AG04449 (cell line): ENCODE measurements around the gene PLN.

Experiments
- CTCF ChIA-PET: fragments of 350-600 bp; formaldehyde crosslinking; extraction: SDS; loops from one replicate; lab custom pipeline; 2021; ENCODE audit warnings: antibody characterized with exemption; lab: Yijun Ruan, JAX
- POLR2A ChIA-PET: fragments of 400-600, 350-600 bp; formaldehyde crosslinking; extraction: SDS; loops from one replicate; lab custom pipeline; 2020; ENCODE audit warnings: antibody characterized with exemption, inconsistent platforms; lab: Yijun Ruan, JAX
- DNase-seq: peaks from one replicate; pipeline ENCODE4 v3.0.0-alpha.2; 2010; ENCODE audit warnings: low read depth, low spot score
- H3K4me3 ChIP-seq: 2 replicates; pipeline ENCODE4 v1.5.1; 2011; ENCODE audit warnings: low read depth, mild to moderate bottlenecking, control low read depth, low read length
- TF ChIP-seq, protein P1 (sequence below): IDR thresholded peaks from one replicate; pipeline ENCODE4 v1.5.1; 2011; ENCODE audit warnings: mild to moderate bottlenecking, moderate library complexity, low read length, control low read depth, inconsistent platforms; ENCODE audit not compliant: insufficient read depth; ENCODE audit errors: missing control alignments

Gene PLN

DNA sequence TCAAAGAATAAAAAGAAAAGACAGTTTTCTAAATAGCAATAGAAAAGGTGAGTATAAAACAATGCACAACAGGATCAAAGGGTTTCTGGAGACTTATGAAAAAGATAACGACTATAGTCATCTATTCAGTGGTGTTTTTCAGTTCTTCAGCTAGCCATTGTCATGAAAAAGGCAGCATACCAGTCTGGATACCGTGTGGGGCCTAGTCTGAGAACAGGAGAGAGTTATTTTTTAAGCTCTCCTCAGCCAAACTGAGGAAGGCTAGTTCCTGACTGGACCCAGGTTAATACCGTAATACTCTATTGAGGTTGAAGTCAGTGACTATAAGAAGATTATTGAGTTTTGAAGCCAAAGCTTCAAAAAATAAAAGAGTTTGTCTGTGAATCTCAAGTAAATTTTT lies 49.5 kb downstream of the PLN start:
- POLR2A ChIA-PET = no interaction called here
- no peak for DNase-seq
- no peak overlapping the region for H3K4me3 ChIP-seq
- TF ChIP-seq, protein P1, sequence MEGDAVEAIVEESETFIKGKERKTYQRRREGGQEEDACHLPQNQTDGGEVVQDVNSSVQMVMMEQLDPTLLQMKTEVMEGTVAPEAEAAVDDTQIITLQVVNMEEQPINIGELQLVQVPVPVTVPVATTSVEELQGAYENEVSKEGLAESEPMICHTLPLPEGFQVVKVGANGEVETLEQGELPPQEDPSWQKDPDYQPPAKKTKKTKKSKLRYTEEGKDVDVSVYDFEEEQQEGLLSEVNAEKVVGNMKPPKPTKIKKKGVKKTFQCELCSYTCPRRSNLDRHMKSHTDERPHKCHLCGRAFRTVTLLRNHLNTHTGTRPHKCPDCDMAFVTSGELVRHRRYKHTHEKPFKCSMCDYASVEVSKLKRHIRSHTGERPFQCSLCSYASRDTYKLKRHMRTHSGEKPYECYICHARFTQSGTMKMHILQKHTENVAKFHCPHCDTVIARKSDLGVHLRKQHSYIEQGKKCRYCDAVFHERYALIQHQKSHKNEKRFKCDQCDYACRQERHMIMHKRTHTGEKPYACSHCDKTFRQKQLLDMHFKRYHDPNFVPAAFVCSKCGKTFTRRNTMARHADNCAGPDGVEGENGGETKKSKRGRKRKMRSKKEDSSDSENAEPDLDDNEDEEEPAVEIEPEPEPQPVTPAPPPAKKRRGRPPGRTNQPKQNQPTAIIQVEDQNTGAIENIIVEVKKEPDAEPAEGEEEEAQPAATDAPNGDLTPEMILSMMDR = no peak
- CTCF ChIA-PET = interaction anchor here (0.8 to 2.3 kb wide), 3 partner anchors 17 to 313 kb away, joined by 3 to 11 read pairs (median 4); no protein-coding TSS in a partner anchor

DNA sequence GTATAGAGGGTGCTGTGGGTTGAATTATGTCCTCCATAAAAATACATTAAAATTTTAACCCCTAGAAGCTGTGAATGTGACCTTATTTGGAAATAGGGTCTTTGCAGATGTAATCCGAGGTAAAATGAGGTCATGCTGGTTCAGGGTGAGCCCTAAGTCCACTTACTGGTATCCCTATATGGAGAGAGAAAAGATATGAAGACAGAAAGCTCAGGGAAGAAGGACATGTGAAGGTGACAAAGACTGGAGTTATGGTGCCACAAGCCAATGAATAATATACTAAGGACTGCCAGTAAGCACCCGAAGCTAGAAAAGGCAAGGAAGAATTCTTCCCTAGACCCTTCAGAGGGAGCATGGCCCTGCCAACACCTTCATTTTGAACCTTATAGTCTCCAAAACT lies 50.2 kb downstream of the PLN start:
- ChIA-PET POLR2A (no interaction called here), CTCF (interaction anchor here (1.2 to 2.3 kb wide), 3 partner anchors 14 to 314 kb away, joined by 3 to 11 read pairs (median 4); no protein-coding TSS in a partner anchor)
- H3K4me3 ChIP-seq = no peak overlapping the region
- TF ChIP-seq, protein P1 = no peak
- no peak for DNase-seq

DNA sequence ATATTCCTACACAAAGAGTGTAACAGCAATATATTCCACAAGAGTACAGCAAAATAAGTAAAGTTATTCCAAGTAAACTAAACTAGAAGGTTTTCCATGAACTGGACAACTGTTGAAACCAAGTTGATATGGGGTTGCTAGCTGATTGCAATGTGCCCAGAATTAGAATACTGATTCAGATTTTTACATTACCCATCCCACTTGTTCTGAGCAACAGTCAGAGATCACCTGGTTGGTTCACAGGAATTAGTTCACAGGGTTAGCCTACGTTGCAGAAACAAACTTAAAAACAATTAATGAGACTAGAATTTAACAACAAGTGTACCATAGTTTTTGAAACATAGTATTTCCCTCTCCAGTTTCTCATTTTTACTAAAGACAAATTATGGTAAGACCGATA lies 54.2 kb downstream of the PLN start:
- no peak for DNase-seq
- ChIA-PET CTCF (interaction anchor here (1.4 kb wide), 1 partner anchor 319 kb away, joined by 3 read pairs; no protein-coding TSS in a partner anchor), POLR2A (no interaction called here)
- TF ChIP-seq, protein P1 = no peak
- H3K4me3 ChIP-seq = no peak overlapping the region

DNA sequence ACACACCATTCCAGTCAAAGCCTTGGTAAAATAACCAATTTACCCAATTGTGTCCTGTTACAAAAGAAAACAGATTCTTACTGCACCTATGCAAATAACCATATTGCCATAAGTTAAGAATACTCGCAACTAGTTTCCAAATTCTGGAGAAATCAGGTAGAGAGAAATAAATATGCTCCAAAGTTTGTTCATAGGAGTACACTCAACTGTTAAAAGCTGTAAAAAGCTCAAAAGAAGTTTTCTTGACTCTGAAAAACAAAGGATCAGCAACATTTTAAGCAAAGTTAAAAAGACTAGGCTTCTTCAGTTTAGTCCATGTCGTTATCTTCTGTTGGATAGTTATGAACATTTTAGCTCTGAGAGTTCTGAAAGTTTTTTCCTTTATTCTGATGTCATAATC lies 55.3 kb downstream of the PLN start:
- POLR2A ChIA-PET = no interaction called here
- no peak for DNase-seq
- H3K4me3 ChIP-seq = no peak overlapping the region
- TF ChIP-seq, protein P1 = no peak
- CTCF ChIA-PET = interaction anchor here (2.2 kb wide), 1 partner anchor 198 kb away, joined by 6 read pairs; no protein-coding TSS in a partner anchor

DNA sequence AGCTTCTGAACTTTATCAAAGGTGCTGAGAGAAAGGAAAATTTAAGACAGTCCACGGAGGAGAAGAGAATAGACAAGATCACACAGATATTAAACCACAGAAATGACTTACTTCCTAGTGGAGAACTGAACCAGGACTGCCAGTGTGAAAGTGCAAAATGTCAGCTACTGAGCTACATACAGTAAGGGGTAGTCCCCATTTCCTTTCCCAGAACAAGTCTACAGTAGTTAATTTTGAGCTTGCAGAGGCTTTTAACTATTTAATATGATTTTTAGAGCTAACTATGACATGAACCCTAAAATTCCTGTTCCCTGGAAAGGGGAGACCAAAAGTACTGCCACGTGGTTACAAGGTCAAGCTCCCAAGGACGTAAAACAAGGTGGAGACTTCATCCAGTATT lies 58.2 kb downstream of the PLN start:
- ChIA-PET CTCF (interaction anchor here (0.7 to 1.2 kb wide), 4 partner anchors 14 to 705 kb away, joined by 3 read pairs; no protein-coding TSS in a partner anchor), POLR2A (no interaction called here)
- DNase-seq = no peak
- no peak overlapping the region for H3K4me3 ChIP-seq
- TF ChIP-seq, protein P1 = no peak

DNA sequence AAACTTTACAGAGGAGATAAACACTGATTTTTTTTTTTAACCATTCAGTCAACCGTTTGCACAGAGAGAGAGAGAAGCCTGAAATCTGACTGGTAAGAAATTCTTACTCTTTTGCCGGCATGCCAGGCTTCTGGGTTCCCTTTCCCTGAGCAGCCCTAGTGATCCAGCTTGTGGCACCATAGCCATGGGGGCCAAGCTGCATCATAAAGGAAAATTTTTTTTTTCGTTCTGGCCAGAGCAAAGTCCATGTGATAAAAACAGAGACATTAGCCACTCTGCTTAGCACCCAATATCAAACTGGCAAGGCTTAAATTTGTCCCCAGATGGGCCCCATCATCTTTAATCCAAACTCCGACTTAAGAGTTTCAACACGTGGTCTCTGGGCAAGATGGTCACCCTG lies 58.8 kb downstream of the PLN start:
- ChIA-PET POLR2A (no interaction called here), CTCF (interaction anchor here (0.7 to 1.2 kb wide), 4 partner anchors 13 to 704 kb away, joined by 3 read pairs; no protein-coding TSS in a partner anchor)
- no peak overlapping the region for H3K4me3 ChIP-seq
- TF ChIP-seq, protein P1 = no peak
- DNase-seq = no peak
